ENCODE data around the gene NSD1.

GRCh38 chr5:177113566-177114424, 19.8 kb upstream of the NSD1 start:
- peak; percentile 97 for TF ChIP-seq CTCF (IDR thresholded peaks at IDR 0.05; ENCODE audit: poor library complexity, severe bottlenecking)
- TF ChIP-seq EP300 (conservative IDR thresholded peaks at IDR 0.05; ENCODE audit: poor library complexity, severe bottlenecking) = no peak
- TF ChIP-seq POLR2AphosphoS5 (IDR thresholded peaks at IDR 0.05) = no peak
- TF ChIP-seq EZH2 (IDR thresholded peaks at IDR 0.05; ENCODE audit: borderline replicate concordance, insufficient read depth, low read length, poor library complexity, severe bottlenecking) = no peak

Measured in neural cell (in vitro differentiated cells).